PC-9 (cell line): Measurements from ENCODE around the gene DNASE1L2. TPM values are rescaled to one million over a fixed set of nuclear protein-coding genes. Genes with fewer than 3 reads are reported as not detected.

ENCODE experiments used
- BruUV-seq: library from RNA; stranded (reverse); fragments of 400-500 nt; replicated peaks from 2 replicates; lab custom pipeline; 2021; lab: Mats Ljungman, UMichigan
- CTCF ChIA-PET: fragments of 300-600 bp; sonication (Branson Sonifier 250); formaldehyde crosslinking; loops from one replicate; lab custom pipeline; 2022; ENCODE audit warnings: antibody characterized with exemption; lab: Charles Lee
- POLR2A ChIA-PET: fragments of 300-600 bp; sonication (Branson Sonifier 250); formaldehyde crosslinking; loops from one replicate; lab custom pipeline; 2022; ENCODE audit warnings: antibody characterized with exemption; ENCODE audit not compliant: unreplicated experiment; lab: Charles Lee
- DNase-seq, 2 experiments: peaks; one replicate each; pipeline versions ENCODE4 v3.0.0 to v3.0.0-alpha.2; 2015 to 2022; ENCODE audit warnings: mixed read lengths in 1 of 2
- H2AFZ ChIP-seq: fragments of 200-600 bp; sonication (generic); 2 replicates; pipeline ENCODE4 v1.8.1; 2017; ENCODE audit warnings: antibody characterized with exemption
- H3F3A ChIP-seq: fragments of 200-600 bp; sonication (generic); 2 replicates; pipeline ENCODE4 v1.8.1; 2017; ENCODE audit warnings: antibody characterized with exemption, mild to moderate bottlenecking, low read depth; ENCODE audit not compliant: insufficient read depth
- H3K27ac ChIP-seq: fragments of 200-600 bp; sonication (generic); 2 replicates; pipeline ENCODE4 v1.6.1; 2016; ENCODE audit warnings: mixed run types
- H3K27me3 ChIP-seq: fragments of 200-600 bp; sonication (generic); 2 replicates; pipeline ENCODE4 v1.6.1; 2016; ENCODE audit warnings: low read depth, mixed run types; ENCODE audit not compliant: insufficient read depth
- H3K36me3 ChIP-seq: fragments of 200-600 bp; sonication (generic); 2 replicates; pipeline ENCODE4 v1.6.1; 2016; ENCODE audit warnings: low read depth, mixed run types
- H3K4me1 ChIP-seq: fragments of 200-600 bp; sonication (generic); replicated peaks from 2 replicates; pipeline ENCODE4 v1.6.1; 2016; ENCODE audit warnings: mixed run types; ENCODE audit not compliant: insufficient read depth
- H3K4me2 ChIP-seq: fragments of 200-600 bp; sonication (generic); 2 replicates; pipeline ENCODE4 v1.6.1; 2017; ENCODE audit warnings: mixed run types
- H3K4me3 ChIP-seq: fragments of 200-600 bp; sonication (generic); 2 replicates; pipeline ENCODE4 v1.6.1; 2016; ENCODE audit warnings: mixed run types
- H3K79me2 ChIP-seq: fragments of 200-600 bp; sonication (generic); 2 replicates; pipeline ENCODE4 v1.6.1; 2017; ENCODE audit warnings: low read depth, mixed run types
- H3K9me2 ChIP-seq: fragments of 200-600 bp; sonication (generic); 2 replicates; pipeline ENCODE4 v1.8.1; 2017; ENCODE audit warnings: mild to moderate bottlenecking; ENCODE audit not compliant: insufficient read depth
- H3K9me3 ChIP-seq: fragments of 200-600 bp; sonication (generic); 2 replicates; pipeline ENCODE4 v1.8.1; 2016; ENCODE audit warnings: low read depth; ENCODE audit not compliant: insufficient read depth
- H4K20me1 ChIP-seq: fragments of 200-600 bp; sonication (generic); 2 replicates; pipeline ENCODE4 v1.8.1; 2017; ENCODE audit not compliant: insufficient read depth
- CTCF ChIP-seq: fragments of 200-600 bp; sonication (generic); conservative IDR thresholded peaks from 2 replicates; pipeline ENCODE4 v1.6.1; 2017; ENCODE audit warnings: mixed run types, antibody characterized with exemption, mild to moderate bottlenecking, moderate library complexity
- EZH2 ChIP-seq: fragments of 200-600 bp; sonication (generic); IDR thresholded peaks from 2 replicates; pipeline ENCODE4 v1.8.0; 2017; ENCODE audit warnings: antibody characterized with exemption, low read depth
- intact Hi-C: fragments of 100-400 bp; cut with micrococcal nuclease; formaldehyde crosslinking; loops from one replicate; pipeline ENCODE4 v1.10.0; 2022; ENCODE audit not compliant: unreplicated experiment
- total RNA-seq: library from RNA; stranded (reverse); gene quantifications from 2 replicates; pipeline ENCODE4 v1.2.3, GENCODE V29; 2021

The DNASE1L2 gene
- total RNA-seq, 1 experiment from 2014 or later, result 7.3 TPM

- no peak overlapping the region for H3K4me3 ChIP-seq
- no peaks in the 10 kb centered on the region for H3K9me2 ChIP-seq
- H2AFZ ChIP-seq, result no peak overlapping the region
- DNase-seq, result no peak
- no peaks in the 10 kb centered on the region for H4K20me1 ChIP-seq
- no peaks in the 10 kb centered on the region for H3K9me3 ChIP-seq
- POLR2A ChIA-PET, result no interaction called here
- no peaks in the 10 kb centered on the region for H3K36me3 ChIP-seq
- no peak overlapping the region for H3K27ac ChIP-seq
- H3K4me1 ChIP-seq, result no peaks in the 10 kb centered on the region
- H3F3A ChIP-seq, result no peaks in the 10 kb centered on the region
- peaks cover 9% of the 10 kb centered on the region for H3K27me3 ChIP-seq
- CTCF ChIA-PET, result no interaction called here
- intact Hi-C loops, result no loop called here
- TF ChIP-seq EZH2 (no peak), CTCF (no peak)
- BruUV-seq, result no TSS peak
- H3K4me2 ChIP-seq, result no peak overlapping the region
- H3K79me2 ChIP-seq, result no peaks in the 10 kb centered on the region
These were observed 45.4 kb upstream of the DNASE1L2 start for GRCh38 chr16:2190659-2191445.

GRCh38 chr16:2191446-2191706 lies 44.9 kb upstream of the DNASE1L2 start:
- H3K27me3 ChIP-seq, result peaks cover 11% of the 10 kb centered on the region
- no peaks in the 10 kb centered on the region for H3K36me3 ChIP-seq
- POLR2A ChIA-PET, result interaction anchor here (0.6 kb wide), 1 partner anchor 137 kb away, joined by 3 read pairs; no protein-coding TSS in a partner anchor
- H3K4me2 ChIP-seq, result no peak overlapping the region
- intact Hi-C loops, result no loop called here
- H4K20me1 ChIP-seq, result no peaks in the 10 kb centered on the region
- DNase-seq, result no peak
- H3K4me3 ChIP-seq, result no peak overlapping the region
- no peaks in the 10 kb centered on the region for H3K9me3 ChIP-seq
- H2AFZ ChIP-seq, result no peak overlapping the region
- no peaks in the 10 kb centered on the region for H3K9me2 ChIP-seq
- H3F3A ChIP-seq, result no peaks in the 10 kb centered on the region
- TF ChIP-seq EZH2, result no peak
- no peak for TF ChIP-seq CTCF
- no peak overlapping the region for H3K27ac ChIP-seq
- BruUV-seq, result no TSS peak
- no peaks in the 10 kb centered on the region for H3K79me2 ChIP-seq
- H3K4me1 ChIP-seq, result no peaks in the 10 kb centered on the region
- CTCF ChIA-PET, result no interaction called here

GRCh38 chr16:2194166-2194834 lies 41.9 kb upstream of the DNASE1L2 start:
- H3K4me1 ChIP-seq, result no peaks in the 10 kb centered on the region
- CTCF ChIA-PET, result interaction anchor here (0.5 to 1.1 kb wide), 5 partner anchors 20 to 312 kb away, joined by 3 to 9 read pairs (median 5); partner anchors contain the start of genes NDUFB10 and PGP
- peak; percentile 48 to 71 for DNase-seq

More at GRCh38 chr16:2194166-2194834, 41.9 kb upstream of the DNASE1L2 start:
- no peaks in the 10 kb centered on the region for H3K36me3 ChIP-seq
- H3F3A ChIP-seq, result peaks cover 12% of the 10 kb centered on the region; the same call in 1 of the 2 replicates
- H3K27me3 ChIP-seq, result peaks cover 35% of the 10 kb centered on the region
- H3K4me2 ChIP-seq, result no peak overlapping the region
- no peaks in the 10 kb centered on the region for H3K79me2 ChIP-seq
- no peaks in the 10 kb centered on the region for H3K9me3 ChIP-seq
- intact Hi-C loops, result no loop called here
- no peak overlapping the region for H3K27ac ChIP-seq
- TF ChIP-seq EZH2 (no peak), CTCF (no peak)
- no peak overlapping the region for H3K4me3 ChIP-seq
- H2AFZ ChIP-seq, result no peak overlapping the region
- no peaks in the 10 kb centered on the region for H4K20me1 ChIP-seq
- POLR2A ChIA-PET, result interaction anchor here (1.0 kb wide), 1 partner anchor 9 kb away, joined by 3 read pairs; no protein-coding TSS in a partner anchor
- H3K9me2 ChIP-seq, result no peaks in the 10 kb centered on the region
- no TSS peak for BruUV-seq
